IMR-90 (cell line): Measurements from ENCODE around the gene BAIAP2. TPM values are rescaled to one million over a fixed set of nuclear protein-coding genes. Genes with fewer than 3 reads are reported as not detected.

Source experiments
- ATAC-seq: fragments of 200-7000 bp; cut with Tn5 transposase; 2 replicates; pipeline ENCODE4 v1.9.1; 2020; ENCODE audit warnings: low read depth, mild to moderate bottlenecking, moderate library complexity
- BruUV-seq: library from RNA; stranded (reverse); fragments of 400-500 nt; replicated peaks from 2 replicates; lab custom pipeline; 2021; lab: Mats Ljungman, UMichigan
- CTCF ChIA-PET: fragments of 300-600 bp; formaldehyde crosslinking; extraction: SDS; loops from one replicate; lab custom pipeline; 2021; ENCODE audit warnings: antibody characterized with exemption; lab: Yijun Ruan, JAX
- POLR2A ChIA-PET: fragments of 300-600 bp; sonication (Branson Sonifier 250); formaldehyde crosslinking; loops from one replicate; lab custom pipeline; 2022; ENCODE audit warnings: antibody characterized with exemption; ENCODE audit not compliant: unreplicated experiment; lab: Charles Lee
- DNase-seq: peaks from one replicate; pipeline ENCODE4 v3.0.0; 2013
- H2AFZ ChIP-seq: replicated peaks from 2 replicates; pipeline ENCODE3; 2013; ENCODE audit warnings: low read length, mild to moderate bottlenecking; ENCODE audit not compliant: poor library complexity
- H2AK5ac ChIP-seq: 2 replicates; pipeline ENCODE4 v1.6.1; 2013; ENCODE audit warnings: low read depth, low read length, inconsistent platforms
- H2AK9ac ChIP-seq: replicated peaks from 2 replicates; pipeline ENCODE3; 2013; ENCODE audit warnings: mild to moderate bottlenecking, low read depth, low read length, moderate library complexity; ENCODE audit not compliant: poor library complexity
- H2BK120ac ChIP-seq: 2 replicates; pipeline ENCODE4 v1.6.1; 2013; ENCODE audit warnings: low read depth, low read length, inconsistent platforms
- H2BK15ac ChIP-seq: 3 replicates; pipeline ENCODE4 v1.6.1; 2013; ENCODE audit warnings: low read depth, low read length, inconsistent platforms
- H2BK20ac ChIP-seq: 2 replicates; pipeline ENCODE4 v1.6.1; 2013; ENCODE audit warnings: low read depth, mild to moderate bottlenecking, inconsistent platforms, low read length, moderate library complexity
- H2BK5ac ChIP-seq: 2 replicates; pipeline ENCODE4 v1.6.1; 2013; ENCODE audit warnings: mild to moderate bottlenecking, low read depth, low read length, inconsistent platforms; ENCODE audit not compliant: poor library complexity, severe bottlenecking
- H3K14ac ChIP-seq: replicated peaks from 2 replicates; pipeline ENCODE4 v1.6.1; 2013; ENCODE audit warnings: low read depth, low read length, inconsistent platforms
- H3K18ac ChIP-seq: 2 replicates; pipeline ENCODE4 v1.6.1; 2013; ENCODE audit warnings: low read depth, low read length, control low read depth
- H3K23ac ChIP-seq: 2 replicates; pipeline ENCODE4 v1.6.1; 2013; ENCODE audit warnings: low read depth, low read length, inconsistent platforms
- H3K27ac ChIP-seq: 2 replicates; pipeline ENCODE4 v1.5.1; 2013; ENCODE audit warnings: mild to moderate bottlenecking, control low read depth, low read length; ENCODE audit not compliant: insufficient read depth
- H3K27me3 ChIP-seq: 2 replicates; pipeline ENCODE4 v1.6.1; 2013; ENCODE audit warnings: low read length; ENCODE audit not compliant: control insufficient read depth, insufficient read depth
- H3K36me3 ChIP-seq: 2 replicates; pipeline ENCODE4 v1.6.1; 2013; ENCODE audit warnings: low read length, mixed read lengths; ENCODE audit not compliant: control insufficient read depth, insufficient read depth
- H3K4ac ChIP-seq: 2 replicates; pipeline ENCODE4 v1.6.1; 2013; ENCODE audit warnings: low read depth, low read length, inconsistent platforms
- H3K4me1 ChIP-seq: 2 replicates; pipeline ENCODE4 v1.6.1; 2013; ENCODE audit warnings: low read length, mixed read lengths; ENCODE audit not compliant: control insufficient read depth, insufficient read depth
- H3K4me2 ChIP-seq: 2 replicates; pipeline ENCODE4 v1.6.1; 2013; ENCODE audit warnings: low read depth, mild to moderate bottlenecking, control low read depth, low read length, moderate library complexity
- H3K4me3 ChIP-seq: 2 replicates; pipeline ENCODE4 v1.5.1; 2013; ENCODE audit warnings: low read depth, mild to moderate bottlenecking, control low read depth, low read length, moderate library complexity; ENCODE audit not compliant: insufficient read depth
- H3K56ac ChIP-seq: 2 replicates; pipeline ENCODE4 v1.6.1; 2013; ENCODE audit warnings: low read length, inconsistent platforms; ENCODE audit not compliant: insufficient read depth; ENCODE audit errors: extremely low read depth
- H3K79me1 ChIP-seq, 2 experiments: 2 replicates each; pipeline ENCODE4 v1.6.1; 2013; ENCODE audit warnings: low read length in 2 of 2, inconsistent platforms in 1 of 2, low read depth in 1 of 2
- H3K9ac ChIP-seq: 2 replicates; pipeline ENCODE4 v1.6.1; 2013; ENCODE audit warnings: low read depth, low read length, control low read depth
- H3K9me1 ChIP-seq: 2 replicates; pipeline ENCODE4 v1.6.1; 2013; ENCODE audit warnings: low read length, inconsistent platforms; ENCODE audit not compliant: insufficient read depth
- H3K9me3 ChIP-seq: 2 replicates; pipeline ENCODE4 v1.6.1; 2013; ENCODE audit warnings: low read length; ENCODE audit not compliant: control insufficient read depth, insufficient read depth
- H4K20me1 ChIP-seq: 2 replicates; pipeline ENCODE4 v1.6.1; 2013; ENCODE audit warnings: low read length, inconsistent platforms; ENCODE audit not compliant: insufficient read depth
- H4K5ac ChIP-seq: 2 replicates; pipeline ENCODE4 v1.6.1; 2013; ENCODE audit warnings: mild to moderate bottlenecking, low read depth, low read length, control low read depth
- H4K8ac ChIP-seq, 2 experiments: 2 replicates each; pipeline ENCODE4 v1.6.1; 2013; ENCODE audit warnings: low read depth in 2 of 2, low read length in 2 of 2, control low read depth in 1 of 2, inconsistent platforms in 1 of 2
- H4K91ac ChIP-seq: 2 replicates; pipeline ENCODE4 v1.6.1; 2013; ENCODE audit warnings: low read depth, low read length, inconsistent platforms; ENCODE audit not compliant: insufficient read depth
- CEBPB ChIP-seq: IDR thresholded peaks from 2 replicates; pipeline ENCODE4 v1.6.1; 2012; ENCODE audit warnings: low read depth, low read length, improper control_type of control experiment
- CHD1 ChIP-seq: IDR thresholded peaks from 2 replicates; pipeline ENCODE4 v1.6.1; 2012; ENCODE audit warnings: low read depth, low read length, improper control_type of control experiment
- MAFK ChIP-seq: IDR thresholded peaks from 2 replicates; pipeline ENCODE4 v1.6.1; 2012; ENCODE audit warnings: low read depth, low read length, improper control_type of control experiment
- MAZ ChIP-seq: IDR thresholded peaks from 2 replicates; pipeline ENCODE4 v1.6.1; 2012; ENCODE audit warnings: low read depth, mild to moderate bottlenecking, low read length, improper control_type of control experiment, moderate library complexity, borderline replicate concordance
- MXI1 ChIP-seq: IDR thresholded peaks from 2 replicates; pipeline ENCODE4 v1.6.1; 2012; ENCODE audit warnings: low read depth, mild to moderate bottlenecking, low read length, moderate library complexity, borderline replicate concordance
- NFE2L2 ChIP-seq: fragments of 150-350 bp; IDR thresholded peaks from 2 replicates; pipeline ENCODE4 v1.6.1; 2016; ENCODE audit warnings: low read depth, mild to moderate bottlenecking, low read length
- POLR2A ChIP-seq: IDR thresholded peaks from 2 replicates; pipeline ENCODE4 v1.6.1; 2012; ENCODE audit warnings: mild to moderate bottlenecking, low read depth, low read length
- RCOR1 ChIP-seq: IDR thresholded peaks from 2 replicates; pipeline ENCODE4 v1.6.1; 2012; ENCODE audit warnings: mild to moderate bottlenecking, low read length, improper control_type of control experiment; ENCODE audit not compliant: insufficient replicate concordance
- RFX5 ChIP-seq: IDR thresholded peaks from 2 replicates; pipeline ENCODE4 v1.8.0; 2012; ENCODE audit warnings: low read depth, mild to moderate bottlenecking, low read length, moderate library complexity
- SMC3 ChIP-seq: fragments of 150-350 bp; IDR thresholded peaks from 2 replicates; pipeline ENCODE4 v1.6.1; 2016; ENCODE audit warnings: low read depth, mild to moderate bottlenecking, antibody characterized with exemption, low read length, moderate library complexity
- USF2 ChIP-seq: fragments of 150-350 bp; IDR thresholded peaks from 2 replicates; pipeline ENCODE4 v1.6.1; 2017; ENCODE audit warnings: mild to moderate bottlenecking, antibody characterized with exemption, low read length, low read depth
- WGBS, 2 experiments: methylation state at CpG; one replicate each; pipeline versions ENCODE4 v1.1.5 to v1.1.7; 2013; ENCODE audit warnings: missing lambda C conversion rate in 2 of 2; ENCODE audit not compliant: insufficient read length in 1 of 2; ENCODE audit errors: extremely low coverage in 2 of 2; 5-methylcytosine and 5-hydroxymethylcytosine counted together
- dilution Hi-C: fragments of 300-500 bp; cut with HindIII; formaldehyde crosslinking; loops from one replicate; pipeline ENCODE4 v1.14.3; 2018; ENCODE audit warnings: low sequenced_read_pairs; ENCODE audit not compliant: unreplicated experiment
- in situ Hi-C: fragments of 300-500 bp; cut with MboI; formaldehyde crosslinking; loops from 3 replicates; pipeline ENCODE4 v1.14.3; 2019; ENCODE audit warnings: low sequenced_read_pairs, inconsistent platforms, mixed read lengths
- intact Hi-C: fragments of 100-400 bp; cut with micrococcal nuclease; formaldehyde crosslinking; loops from 2 replicates; pipeline ENCODE4 v1.10.0; 2022
- polyA plus RNA-seq, 3 experiments: library from polyadenylated mRNA; depleted of rRNA; stranded (reverse); fragments of >200 nt; gene quantifications; 2 replicates each; pipeline ENCODE4 v1.2.3, GENCODE V29; 2012; ENCODE audit warnings: low replicate concordance in 1 of 3
- total RNA-seq: library from RNA; depleted of rRNA; stranded (reverse); fragments of >200 nt; gene quantifications from 2 replicates; pipeline ENCODE4 v1.2.3, GENCODE V29; 2012

Gene BAIAP2
- total and polyA plus RNA-seq, 2 of the 4 experiments (the other 2 are of a cell fraction) = 18.3 to 32.6 TPM

GRCh38 chr17:81090361-81091136 is 55.6 kb downstream of the BAIAP2 start:
- DNase-seq (no peak), ATAC-seq (no peak)
- Histone ChIP-seq H4K91ac (no peak overlapping the region), H4K8ac (no peak overlapping the region), H2AFZ (no peak overlapping the region), H2AK9ac (peak overlapping the region; percentile 88), H2AK5ac (0 out of 2 replicates have a peak overlapping the region, but pooled peaks have one; percentile 5), H2BK20ac (no peak overlapping the region), H3K56ac (no peak overlapping the region), H3K14ac (no peak overlapping the region), H2BK120ac (no peak overlapping the region), H2BK15ac (no peak overlapping the region), H3K9ac (no peak overlapping the region), H3K36me3 (peaks cover 13% of the 10 kb centered on the region; the same call in 1 of the 2 replicates), H3K4me3 (no peak overlapping the region), H4K20me1 (peaks cover 9% of the 10 kb centered on the region), H3K4ac (no peak overlapping the region), H3K27ac (no peak overlapping the region), H3K9me3 (no peaks in the 10 kb centered on the region), H3K18ac (no peak overlapping the region), H3K4me1 (peaks cover 12% of the 10 kb centered on the region), H3K9me1 (peaks cover 8% of the 10 kb centered on the region; the same call in 1 of the 2 replicates), H2BK5ac (no peak overlapping the region), H3K4me2 (no peak overlapping the region), H3K23ac (no peak overlapping the region), H4K5ac (no peak overlapping the region), H3K79me1 (peaks cover 0 to 4% of the 10 kb centered on the region in 2 experiments; a peak in 1 of 4 replicates), H3K27me3 (no peaks in the 10 kb centered on the region)
- no TSS peak for BruUV-seq
- dilution Hi-C loops = no loop called here
- 50% methylated on average over 5 of the region's 26 CpGs; no CpG with 5 or more reads in 1 of the 2 experiments for WGBS, 2 experiments
- TF ChIP-seq CHD1 = no peak
- no peak for TF ChIP-seq RFX5
- TF ChIP-seq USF2 = no peak
- no peak for TF ChIP-seq MXI1
- TF ChIP-seq NFE2L2 = no peak
- no peak for TF ChIP-seq SMC3
- no peak for TF ChIP-seq POLR2A
- TF ChIP-seq RCOR1 = no peak
- no peak for TF ChIP-seq CEBPB
- TF ChIP-seq MAZ = no peak
- no peak for TF ChIP-seq MAFK
- ChIA-PET CTCF (no interaction called here), POLR2A (no interaction called here)
- in situ Hi-C loops = no loop called here
- intact Hi-C loops = no loop called here
